K562 (cell line): ENCODE results near the gene TTC21A. TPM values are rescaled to one million over a fixed set of nuclear protein-coding genes. Genes with fewer than 3 reads are reported as not detected.

Experiments
- CBX1 ChIP-seq: sonication (generic); IDR thresholded peaks from 2 replicates; pipeline ENCODE4 v1.6.1; 2016; ENCODE audit warnings: antibody characterized with exemption, low read depth, mild to moderate bottlenecking
- CGGBP1 ChIP-seq: fragments of 250-450 bp; sonication (Bioruptor Pico); IDR thresholded peaks from 2 replicates; pipeline ENCODE4 v1.9.0; 2021; ENCODE audit warnings: mild to moderate bottlenecking
- CTCF ChIP-seq, 3 experiments: IDR thresholded peaks in 2 of 3; conservative IDR thresholded peaks in 1 of 3; 2 replicates each; pipeline ENCODE4 v1.5.1; 2011 to 2012; ENCODE audit warnings: low read length in 3 of 3, mild to moderate bottlenecking in 3 of 3, control low read depth in 2 of 3, improper control_type of control experiment in 1 of 3, inconsistent platforms in 1 of 3, low read depth in 1 of 3, mixed read lengths in 1 of 3, moderate library complexity in 1 of 3; ENCODE audit not compliant: insufficient read depth in 2 of 3
- CXXC5 ChIP-seq: fragments of 250-450 bp; sonication (Bioruptor Pico); IDR thresholded peaks from 2 replicates; pipeline ENCODE4 v1.8.0; 2022; ENCODE audit warnings: inconsistent platforms, mild to moderate bottlenecking, moderate library complexity
- DEAF1 ChIP-seq: fragments of 450-650 bp; formaldehyde crosslinking; IDR thresholded peaks from 2 replicates; pipeline ENCODE4 v1.4.0; 2020; ENCODE audit warnings: mild to moderate bottlenecking, moderate library complexity
- GTF2F1 ChIP-seq: IDR thresholded peaks from 2 replicates; pipeline ENCODE4 v1.6.1; 2011; ENCODE audit warnings: low read depth, low read length, improper control_type of control experiment
- JUNB ChIP-seq: fragments of 450-650 bp; formaldehyde crosslinking; conservative IDR thresholded peaks from 2 replicates; pipeline ENCODE4 v1.4.0; 2020; ENCODE audit warnings: mild to moderate bottlenecking
- MTA1 ChIP-seq: fragments of 450-650 bp; IDR thresholded peaks from 2 replicates; pipeline ENCODE4 v1.6.1; 2017; ENCODE audit warnings: borderline replicate concordance
- PKNOX1 ChIP-seq: fragments of 450-650 bp; IDR thresholded peaks from 2 replicates; pipeline ENCODE4 v1.6.1; 2016
- PRMT5 ChIP-seq: sonication (generic); formaldehyde crosslinking; IDR thresholded peaks from 2 replicates; pipeline ENCODE4 v1.5.0; 2020; ENCODE audit warnings: missing genetic modification reagents
- RBM34 ChIP-seq: fragments of 200-400 bp; formaldehyde crosslinking; IDR thresholded peaks from 2 replicates; pipeline ENCODE4 v1.6.1; 2018; ENCODE audit warnings: low read length, borderline replicate concordance; ENCODE audit not compliant: insufficient read depth
- RBM39 ChIP-seq: fragments of 200-400 bp; formaldehyde crosslinking; optimal IDR thresholded peaks from 2 replicates; pipeline ENCODE3; 2018; ENCODE audit warnings: low read depth, low read length
- RHOXF2B ChIP-seq: fragments of 250-450 bp; sonication (Bioruptor Pico); conservative IDR thresholded peaks from 2 replicates; pipeline ENCODE4 v1.5.1; 2021
- SMARCA5 ChIP-seq: fragments of 450-650 bp; IDR thresholded peaks from 2 replicates; pipeline ENCODE4 v1.6.1; 2016
- SPI1 ChIP-seq: IDR thresholded peaks from 2 replicates; pipeline ENCODE4 v1.6.1; 2011; ENCODE audit warnings: low read depth, low read length, control low read depth, borderline replicate concordance
- SRSF9 ChIP-seq: fragments of 200-400 bp; formaldehyde crosslinking; IDR thresholded peaks from 2 replicates; pipeline ENCODE4 v1.6.1; 2017; ENCODE audit warnings: low read depth, low read length, borderline replicate concordance
- TFAM ChIP-seq: fragments of 250-450 bp; sonication (Bioruptor Pico); conservative IDR thresholded peaks from 2 replicates; pipeline ENCODE4 v1.5.0; 2021; ENCODE audit warnings: mild to moderate bottlenecking, moderate library complexity
- ZBTB34 ChIP-seq: fragments of 250-450 bp; sonication (Bioruptor Pico); IDR thresholded peaks from 2 replicates; pipeline ENCODE4 v1.8.0; 2021; ENCODE audit warnings: mild to moderate bottlenecking, moderate library complexity
- ZFX ChIP-seq: sonication (generic); formaldehyde crosslinking; IDR thresholded peaks from 2 replicates; pipeline ENCODE4 v1.8.0; 2022; ENCODE audit warnings: mild to moderate bottlenecking, missing genetic modification reagents, moderate library complexity
- ZNF12 ChIP-seq: sonication (generic); formaldehyde crosslinking; IDR thresholded peaks from 2 replicates; pipeline ENCODE4 v1.4.0; 2020; ENCODE audit warnings: mild to moderate bottlenecking, missing genetic modification reagents
- ZNF23 ChIP-seq: fragments of 250-450 bp; sonication (Bioruptor Pico); IDR thresholded peaks from 2 replicates; pipeline ENCODE4 v1.4.0; 2020; ENCODE audit warnings: mild to moderate bottlenecking
- ZNF253 ChIP-seq: fragments of 250-450 bp; sonication (Bioruptor Pico); conservative IDR thresholded peaks from 2 replicates; pipeline ENCODE4 v1.6.1; 2021; ENCODE audit warnings: mild to moderate bottlenecking
- ZNF41 ChIP-seq: fragments of 250-450 bp; sonication (Bioruptor Pico); conservative IDR thresholded peaks from 2 replicates; pipeline ENCODE4 v1.4.0; 2020; ENCODE audit warnings: mild to moderate bottlenecking
- ZNF57 ChIP-seq: fragments of 450-650 bp; formaldehyde crosslinking; IDR thresholded peaks from 2 replicates; pipeline ENCODE4 v1.4.0; 2020; ENCODE audit warnings: mild to moderate bottlenecking, moderate library complexity
- ZSCAN29 ChIP-seq: fragments of 450-650 bp; IDR thresholded peaks from 2 replicates; pipeline ENCODE4 v1.6.1; 2017
- polyA plus RNA-seq, 8 experiments: library from polyadenylated mRNA; depleted of rRNA in 4 of 8; stranded (reverse) in 5 of 8; unstranded in 3 of 8; fragments of >200 nt; fragmentation: Nextera tagmentation in 2 of 8; fragmentation: Illumina TruSeq in 1 of 8; extraction: Ambion mirVana in 2 of 8; extraction: Trizol in 1 of 8; gene quantifications; 2 replicates each; pipeline versions ENCODE4 v1.2.1 to v1.2.3, GENCODE V29; 2011 to 2014; ENCODE audit warnings: inconsistent platforms in 1 of 8, missing spikeins in 1 of 8
- total RNA-seq, 7 experiments: library from RNA; depleted of rRNA in 6 of 7; stranded (reverse); fragments of >200 nt in 6 of 7; fragmentation: Illumina TruSeq in 2 of 7; extraction: Trizol in 2 of 7; gene quantifications; 2 replicates each; pipeline versions ENCODE4 v1.2.1 to v1.2.3, GENCODE V29; 2011 to 2021; ENCODE audit warnings: low replicate concordance in 1 of 7

The TTC21A gene
- total and polyA plus RNA-seq, 9 of the 15 experiments (the other 6 are each of a cell fraction or from before 2014, with no cell fraction given) = 0.22 to 1.4 (median 0.70) TPM

- TF ChIP-seq CTCF (IDR thresholded peaks at IDR 0.05 in 2 of 3, conservative IDR thresholded peaks at IDR 0.05 in 1 of 3; ENCODE audit: insufficient read depth in 2 of 3, low read depth in 1 of 3, low read length in 3 of 3) = peak in 2 of 3 experiments; percentile 21 to 23; a peak in 2 of 6 replicates
- no peak for TF ChIP-seq GTF2F1
- TF ChIP-seq CGGBP1 = no peak
- no peak for TF ChIP-seq RBM39
- no peak for TF ChIP-seq TFAM
- no peak for TF ChIP-seq ZFX (CRISPR knock-in tag)
- TF ChIP-seq ZNF23 (CRISPR knock-in tag) = no peak
- no peak for TF ChIP-seq SRSF9
- TF ChIP-seq ZNF12 (CRISPR knock-in tag) = no peak
- 0 out of 2 replicates have a peak, but pooled peaks have one; percentile 46 for TF ChIP-seq SMARCA5
- no peak for TF ChIP-seq ZNF57 (CRISPR knock-in tag)
- TF ChIP-seq PRMT5 = no peak
- no peak for TF ChIP-seq RBM34
- peak; percentile 86 for TF ChIP-seq CXXC5 (CRISPR knock-in tag)
- TF ChIP-seq RHOXF2B (CRISPR knock-in tag) = no peak
- no peak for TF ChIP-seq PKNOX1
- 0 out of 2 replicates have a peak, but pooled peaks have one; percentile 47 for TF ChIP-seq CBX1
- no peak for TF ChIP-seq ZNF253 (CRISPR knock-in tag)
- no peak for TF ChIP-seq ZSCAN29
- no peak for TF ChIP-seq DEAF1 (CRISPR knock-in tag)
- TF ChIP-seq ZNF41 (CRISPR knock-in tag) = no peak
- no peak for TF ChIP-seq MTA1
- TF ChIP-seq ZBTB34 (CRISPR knock-in tag) = no peak
- no peak for TF ChIP-seq SPI1
- TF ChIP-seq JUNB (CRISPR knock-in tag) = no peak
Observed at GRCh38 chr3:39180546-39181346, 73.3 kb downstream of the TTC21A start (continued).
